ENCODE data around the gene LHPP. TPM values are rescaled to one million over a fixed set of nuclear protein-coding genes. Genes with fewer than 3 reads are reported as not detected.
A peak's percentile ranks its signal among the peaks of the same experiment; 100 is the strongest.

The LHPP gene
- total and polyA plus RNA-seq, 10 of the 15 experiments (the other 5 are each of a cell fraction or from before 2014, with no cell fraction given), result 0.79 to 9.8 (median 6.7) TPM

DNA sequence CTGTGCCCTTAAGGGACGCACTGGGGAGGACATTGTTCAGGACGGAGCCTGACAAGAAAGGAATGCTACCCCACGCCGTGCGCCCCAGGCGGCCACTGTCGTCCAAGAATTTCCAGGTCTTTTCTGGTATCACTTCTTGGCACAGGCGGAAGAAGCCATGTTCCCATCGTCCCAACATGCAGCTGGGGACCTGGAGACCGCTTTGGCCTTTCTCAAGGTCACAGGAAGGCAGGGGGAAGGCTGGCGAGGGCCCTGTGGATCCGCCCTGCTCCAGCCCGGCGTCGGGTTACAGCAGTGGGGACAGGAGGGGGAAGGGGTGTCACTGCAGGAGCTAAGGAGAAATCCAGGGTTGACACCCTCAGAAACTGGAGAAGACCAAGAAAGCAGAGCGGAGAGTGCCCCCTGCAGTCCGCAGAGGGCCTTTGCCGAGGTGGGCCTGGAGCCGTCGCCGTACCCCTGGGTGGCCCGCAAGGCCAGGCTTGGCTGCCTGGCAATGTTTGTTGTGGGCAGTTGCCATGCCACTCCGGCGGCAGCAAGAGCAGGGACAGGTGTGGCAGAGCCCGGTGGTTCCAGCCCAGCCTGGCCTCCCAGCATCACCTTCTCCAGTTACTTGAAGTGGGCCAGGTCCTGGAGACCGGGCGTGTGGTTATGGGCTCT lies 104.1 kb downstream of the LHPP start:
- no peak for FAIRE-seq
- WGBS (ENCODE audit: insufficient coverage, insufficient replicate concordance, low lambda C conversion rate, missing lambda C conversion rate), result 58% methylated on average over 25 of the region's 27 CpGs
- BruUV-seq (replicated peaks), result no TSS peak

More for the DNA sequence above, 104.1 kb downstream of the LHPP start:
- Histone ChIP-seq H3K4me1 (ENCODE audit: control insufficient read depth, insufficient read depth, low read length) (no peaks in the 10 kb centered on the region), H3K9ac (ENCODE audit: control insufficient read depth, insufficient read depth, low read length) (no peak overlapping the region), H3K4me2 (ENCODE audit: control insufficient read depth, insufficient read depth) (no peak overlapping the region), H3K27ac (ENCODE audit: control insufficient read depth, insufficient read depth) (no peak overlapping the region), H3K4me3 (no peak overlapping the region), H2AFZ (ENCODE audit: control insufficient read depth, low read depth, low read length) (no peak overlapping the region), H3K36me3 (ENCODE audit: control insufficient read depth in 2 of 2, insufficient read depth in 2 of 2, low read length in 1 of 2) (no peaks in the 10 kb centered on the region), H3K79me2 (ENCODE audit: control insufficient read depth, insufficient read depth, low read length) (no peaks in the 10 kb centered on the region), H4K20me1 (ENCODE audit: control insufficient read depth, insufficient read depth) (no peaks in the 10 kb centered on the region), H3K27me3 (replicated peaks in 1 of 2; ENCODE audit: control insufficient read depth in 2 of 2, insufficient read depth in 2 of 2, low read length in 1 of 2) (peaks cover 0 to 2% of the 10 kb centered on the region in 2 experiments; a peak in 1 of 4 replicates), H3K9me3 (replicated peaks; ENCODE audit: control insufficient read depth, insufficient read depth, low read length) (no peaks in the 10 kb centered on the region; the same call in 2 of the 3 replicates)
- TF ChIP-seq TARDBP (IDR thresholded peaks at IDR 0.05; ENCODE audit: borderline replicate concordance) (no peak), SIN3A (IDR thresholded peaks at IDR 0.05; ENCODE audit: low read depth, low read length) (no peak), ESRRA (IDR thresholded peaks at IDR 0.05; ENCODE audit: low read length) (no peak), MYB (IDR thresholded peaks at IDR 0.05; ENCODE audit: borderline replicate concordance, low read depth, low read length) (no peak), NFYA (IDR thresholded peaks at IDR 0.05; ENCODE audit: borderline replicate concordance, low read depth, low read length) (no peak)
- TF ChIP-seq, protein P1, sequence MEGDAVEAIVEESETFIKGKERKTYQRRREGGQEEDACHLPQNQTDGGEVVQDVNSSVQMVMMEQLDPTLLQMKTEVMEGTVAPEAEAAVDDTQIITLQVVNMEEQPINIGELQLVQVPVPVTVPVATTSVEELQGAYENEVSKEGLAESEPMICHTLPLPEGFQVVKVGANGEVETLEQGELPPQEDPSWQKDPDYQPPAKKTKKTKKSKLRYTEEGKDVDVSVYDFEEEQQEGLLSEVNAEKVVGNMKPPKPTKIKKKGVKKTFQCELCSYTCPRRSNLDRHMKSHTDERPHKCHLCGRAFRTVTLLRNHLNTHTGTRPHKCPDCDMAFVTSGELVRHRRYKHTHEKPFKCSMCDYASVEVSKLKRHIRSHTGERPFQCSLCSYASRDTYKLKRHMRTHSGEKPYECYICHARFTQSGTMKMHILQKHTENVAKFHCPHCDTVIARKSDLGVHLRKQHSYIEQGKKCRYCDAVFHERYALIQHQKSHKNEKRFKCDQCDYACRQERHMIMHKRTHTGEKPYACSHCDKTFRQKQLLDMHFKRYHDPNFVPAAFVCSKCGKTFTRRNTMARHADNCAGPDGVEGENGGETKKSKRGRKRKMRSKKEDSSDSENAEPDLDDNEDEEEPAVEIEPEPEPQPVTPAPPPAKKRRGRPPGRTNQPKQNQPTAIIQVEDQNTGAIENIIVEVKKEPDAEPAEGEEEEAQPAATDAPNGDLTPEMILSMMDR (IDR thresholded peaks at IDR 0.05 in 2 of 3, conservative IDR thresholded peaks at IDR 0.05 in 1 of 3; ENCODE audit: control insufficient read depth in 2 of 3, extremely low read depth in 1 of 3, insufficient read depth in 1 of 3, low read depth in 3 of 3, low read length in 3 of 3), result peak in 1 of 3 experiments; percentile 19; a peak in 1 of 6 replicates
- TF ChIP-seq, protein P2, sequence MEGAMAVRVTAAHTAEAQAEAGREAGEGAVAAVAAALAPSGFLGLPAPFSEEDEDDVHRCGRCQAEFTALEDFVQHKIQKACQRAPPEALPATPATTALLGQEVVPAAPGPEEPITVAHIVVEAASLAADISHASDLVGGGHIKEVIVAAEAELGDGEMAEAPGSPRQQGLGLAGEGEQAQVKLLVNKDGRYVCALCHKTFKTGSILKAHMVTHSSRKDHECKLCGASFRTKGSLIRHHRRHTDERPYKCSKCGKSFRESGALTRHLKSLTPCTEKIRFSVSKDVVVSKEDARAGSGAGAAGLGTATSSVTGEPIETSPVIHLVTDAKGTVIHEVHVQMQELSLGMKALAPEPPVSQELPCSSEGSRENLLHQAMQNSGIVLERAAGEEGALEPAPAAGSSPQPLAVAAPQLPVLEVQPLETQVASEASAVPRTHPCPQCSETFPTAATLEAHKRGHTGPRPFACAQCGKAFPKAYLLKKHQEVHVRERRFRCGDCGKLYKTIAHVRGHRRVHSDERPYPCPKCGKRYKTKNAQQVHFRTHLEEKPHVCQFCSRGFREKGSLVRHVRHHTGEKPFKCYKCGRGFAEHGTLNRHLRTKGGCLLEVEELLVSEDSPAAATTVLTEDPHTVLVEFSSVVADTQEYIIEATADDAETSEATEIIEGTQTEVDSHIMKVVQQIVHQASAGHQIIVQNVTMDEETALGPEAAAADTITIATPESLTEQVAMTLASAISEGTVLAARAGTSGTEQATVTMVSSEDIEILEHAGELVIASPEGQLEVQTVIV (IDR thresholded peaks at IDR 0.05; ENCODE audit: borderline replicate concordance, partially characterized antibody), result no peak
- DNase-seq (ENCODE audit: low read depth, low spot score), result no peak
- ChIA-PET SMC1A (ENCODE audit: uncharacterized antibody, unreplicated experiment) (interaction anchor here (1.6 kb wide), 1 partner anchor 25 kb away, joined by 3 read pairs; no protein-coding TSS in a partner anchor), POLR2A (no interaction called here), RAD21 (ENCODE audit: unreplicated experiment) (interaction anchor here (1.1 to 1.4 kb wide), 2 partner anchors 25 to 176 kb away, joined by 3 to 5 read pairs; no protein-coding TSS in a partner anchor), CTCF (interaction anchor here (0.8 to 1.2 kb wide), 3 partner anchors 24 to 177 kb away, joined by 3 to 4 read pairs (median 4); no protein-coding TSS in a partner anchor)
- no peak; the same call in 1 of the 3 replicates for ATAC-seq
- in situ Hi-C loops (cut with MboI), result no loop called here
- intact Hi-C loops (cut with micrococcal nuclease; ENCODE audit: unreplicated experiment), result no loop called here
